PFSK-1 (cell line): ENCODE results near the gene MTG2.

Source experiments
- POLR2AphosphoS5 ChIP-seq: IDR thresholded peaks from 2 replicates; pipeline ENCODE4 v1.6.1; 2012; ENCODE audit warnings: low read depth, mild to moderate bottlenecking, control low read depth, low read length, moderate library complexity
- SIN3A ChIP-seq: IDR thresholded peaks from 2 replicates; pipeline ENCODE4 v1.6.1; 2012; ENCODE audit warnings: mild to moderate bottlenecking, low read length, moderate library complexity, borderline replicate concordance; ENCODE audit not compliant: insufficient read depth
- TAF1 ChIP-seq: IDR thresholded peaks from 2 replicates; pipeline ENCODE4 v1.6.1; 2012; ENCODE audit warnings: low read length, control low read depth, borderline replicate concordance; ENCODE audit not compliant: insufficient read depth

DNA sequence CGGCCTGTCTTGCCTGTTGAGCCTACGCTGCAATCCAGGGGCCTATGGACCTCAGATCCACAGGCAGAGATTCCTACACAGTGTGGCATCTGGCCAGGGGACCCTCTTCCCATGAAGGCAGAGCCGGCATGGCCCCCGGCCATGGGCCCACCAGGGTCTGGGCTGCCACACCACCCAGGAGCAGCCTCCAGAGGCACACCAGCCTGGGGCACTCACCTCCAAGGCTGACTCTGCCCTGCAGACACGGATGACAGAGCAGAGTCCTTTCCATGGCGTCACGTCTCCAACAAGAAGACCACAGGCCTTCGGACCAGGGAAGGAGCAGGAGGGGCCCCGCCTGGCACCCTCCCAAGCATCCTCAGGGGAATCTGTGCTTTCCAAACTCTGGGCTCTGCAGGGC is 40.7 kb downstream of the MTG2 start:
- TF ChIP-seq POLR2AphosphoS5 (no peak), SIN3A (no peak), TAF1 (no peak)
